Trophoblast cell (in vitro differentiated cells and primary cell): Measurements from ENCODE around the gene VCPKMT.
"Not testable (repeated sequence)": the region's sequence is repeated elsewhere in the genome, so short reads cannot be mapped to it uniquely, and the experiment has no call there.

Experiments used
- DNase-seq, 2 donors: peaks; one replicate each; pipeline ENCODE4 v3.0.0-alpha.2; 2016
- H2AFZ ChIP-seq: 2 replicates; pipeline ENCODE4 v1.6.1; 2013; ENCODE audit warnings: low read length, moderate library complexity, mild to moderate bottlenecking; ENCODE audit not compliant: insufficient read depth, poor library complexity
- H2AK5ac ChIP-seq: 2 replicates; pipeline ENCODE4 v1.6.1; 2013; ENCODE audit warnings: mild to moderate bottlenecking, low read length
- H2BK120ac ChIP-seq: 2 replicates; pipeline ENCODE4 v1.6.1; 2013; ENCODE audit warnings: low read length, mild to moderate bottlenecking, moderate library complexity; ENCODE audit not compliant: insufficient read depth, poor library complexity
- H2BK12ac ChIP-seq: 2 replicates; pipeline ENCODE4 v1.6.1; 2013; ENCODE audit warnings: mild to moderate bottlenecking, low read length, moderate library complexity
- H2BK5ac ChIP-seq: 2 replicates; pipeline ENCODE4 v1.6.1; 2013; ENCODE audit warnings: low read length, low read depth, moderate library complexity, mild to moderate bottlenecking; ENCODE audit not compliant: poor library complexity
- H3K14ac ChIP-seq: 2 replicates; pipeline ENCODE4 v1.6.1; 2013; ENCODE audit warnings: mild to moderate bottlenecking, low read length
- H3K18ac ChIP-seq: 2 replicates; pipeline ENCODE4 v1.6.1; 2013; ENCODE audit warnings: mild to moderate bottlenecking, low read length
- H3K23ac ChIP-seq: 2 replicates; pipeline ENCODE4 v1.6.1; 2013; ENCODE audit warnings: low read length
- H3K27ac ChIP-seq: 2 replicates; pipeline ENCODE4 v1.5.1; 2013; ENCODE audit warnings: low read depth, mild to moderate bottlenecking, inconsistent platforms, low read length, moderate library complexity
- H3K27me3 ChIP-seq: 2 replicates; pipeline ENCODE4 v1.6.1; 2013; ENCODE audit warnings: inconsistent platforms, mild to moderate bottlenecking, low read length, moderate library complexity; ENCODE audit not compliant: insufficient read depth
- H3K36me3 ChIP-seq, 2 experiments: 1 replicate in 1 of 2; 2 replicates in 1 of 2; pipeline ENCODE4 v1.6.1; 2013; ENCODE audit warnings: low read length in 2 of 2, mild to moderate bottlenecking in 2 of 2, moderate library complexity in 1 of 2; ENCODE audit not compliant: insufficient read depth in 2 of 2, control insufficient read depth in 1 of 2
- H3K4ac ChIP-seq: 2 replicates; pipeline ENCODE4 v1.6.1; 2013; ENCODE audit warnings: low read depth, mild to moderate bottlenecking, low read length, moderate library complexity
- H3K4me1 ChIP-seq, 2 experiments: 1 replicate in 1 of 2; 2 replicates in 1 of 2; pipeline ENCODE4 v1.6.1; 2013; ENCODE audit warnings: low read length in 2 of 2, mild to moderate bottlenecking in 2 of 2, moderate library complexity in 1 of 2; ENCODE audit not compliant: insufficient read depth in 2 of 2, control insufficient read depth in 1 of 2
- H3K4me2 ChIP-seq: 2 replicates; pipeline ENCODE4 v1.6.1; 2013; ENCODE audit warnings: inconsistent platforms, mild to moderate bottlenecking, low read length, moderate library complexity
- H3K4me3 ChIP-seq: 2 replicates; pipeline ENCODE4 v1.5.1; 2013; ENCODE audit warnings: mild to moderate bottlenecking, low read depth, low read length, inconsistent platforms
- H3K79me1 ChIP-seq: one replicate; pipeline ENCODE4 v1.6.1; 2013; ENCODE audit warnings: low read length
- H3K79me2 ChIP-seq: 2 replicates; pipeline ENCODE4 v1.6.1; 2013; ENCODE audit warnings: low read length, mild to moderate bottlenecking; ENCODE audit not compliant: control insufficient read depth, insufficient read depth, poor library complexity
- H3K9ac ChIP-seq: 2 replicates; pipeline ENCODE4 v1.6.1; 2013; ENCODE audit warnings: mild to moderate bottlenecking, low read length
- H3K9me3 ChIP-seq: 2 replicates; pipeline ENCODE4 v1.6.1; 2013; ENCODE audit warnings: low read depth, mild to moderate bottlenecking, control low read depth, inconsistent platforms, low read length; ENCODE audit not compliant: insufficient read depth
- H4K12ac ChIP-seq: 2 replicates; pipeline ENCODE4 v1.6.1; 2013; ENCODE audit warnings: low read depth, mild to moderate bottlenecking, low read length, moderate library complexity
- H4K8ac ChIP-seq: 2 replicates; pipeline ENCODE4 v1.6.1; 2013; ENCODE audit warnings: low read depth, mild to moderate bottlenecking, low read length, moderate library complexity
- H4K91ac ChIP-seq: one replicate; pipeline ENCODE4 v1.6.1; 2013; ENCODE audit warnings: low read depth, mild to moderate bottlenecking, low read length, moderate library complexity
- WGBS: extraction: QIAGEN DNeasy Blood & Tissue Kit; methylation state at CpG from one replicate; pipeline ENCODE4 v1.1.7; 2013; ENCODE audit warnings: missing lambda C conversion rate; ENCODE audit not compliant: insufficient read length, insufficient coverage; ENCODE audit errors: extremely low coverage; 5-methylcytosine and 5-hydroxymethylcytosine counted together

The VCPKMT gene

DNA sequence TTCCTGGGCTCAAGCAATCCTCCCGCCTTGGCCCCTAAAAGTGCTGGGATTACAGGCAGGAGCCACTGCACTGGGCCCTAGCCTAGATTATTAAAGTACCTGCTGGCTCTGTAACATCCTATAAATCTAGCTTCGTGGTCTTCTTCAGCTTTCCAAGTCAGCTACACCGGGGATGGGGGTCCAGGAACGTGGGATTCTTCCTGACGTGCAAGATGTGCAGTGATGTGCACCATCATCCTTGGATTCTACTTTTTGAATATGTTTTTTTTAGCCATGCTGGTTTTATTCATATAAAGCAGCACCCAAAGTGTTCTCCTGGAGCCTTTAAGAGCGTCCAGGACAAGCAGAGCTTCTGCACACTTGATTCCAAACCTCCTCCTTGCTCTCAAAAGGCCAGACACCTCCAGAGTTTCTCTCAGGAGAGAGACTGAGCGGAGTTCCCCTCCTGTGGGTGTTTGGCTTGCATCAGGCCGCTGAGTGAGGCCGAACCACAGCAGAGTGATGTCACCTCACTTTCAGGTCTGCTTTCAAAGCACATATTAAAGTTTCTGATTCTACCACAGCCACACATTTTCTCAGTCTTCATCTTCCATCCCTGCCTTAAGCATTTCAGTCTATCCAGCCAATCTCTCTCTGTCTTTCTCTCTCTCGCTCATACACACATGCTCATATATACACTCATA, 33.4 kb downstream of the VCPKMT start:
- Histone ChIP-seq H3K14ac (peak overlapping the region; percentile 46), H3K4ac (peak overlapping the region; percentile 40), H3K36me3 (peaks cover 3 to 5% of the 10 kb centered on the region in 2 experiments), H3K79me1 (peaks cover 14% of the 10 kb centered on the region), H3K9me3 (no peaks in the 10 kb centered on the region), H3K4me2 (no peak overlapping the region), H4K91ac (peak overlapping the region; percentile 84), H3K18ac (peak overlapping the region; percentile 51), H4K8ac (peak overlapping the region; percentile 57), H3K79me2 (peaks cover 4% of the 10 kb centered on the region), H4K12ac (no peak overlapping the region), H3K4me3 (no peak overlapping the region), H3K27ac (peak overlapping the region; percentile 20), H2BK5ac (peak overlapping the region; percentile 74), H2BK12ac (peak overlapping the region; percentile 70), H3K4me1 (peaks cover 10 to 15% of the 10 kb centered on the region in 2 experiments), H2AK5ac (peak overlapping the region; percentile 86), H2AFZ (no peak overlapping the region), H3K23ac (no peak overlapping the region), H2BK120ac (peak overlapping the region; percentile 30), H3K9ac (no peak overlapping the region), H3K27me3 (no peaks in the 10 kb centered on the region)
- DNase-seq: peak in 1 of 2 donors; percentile 6
- WGBS: no CpG with 5 or more reads among the region's 10 CpGs

DNA sequence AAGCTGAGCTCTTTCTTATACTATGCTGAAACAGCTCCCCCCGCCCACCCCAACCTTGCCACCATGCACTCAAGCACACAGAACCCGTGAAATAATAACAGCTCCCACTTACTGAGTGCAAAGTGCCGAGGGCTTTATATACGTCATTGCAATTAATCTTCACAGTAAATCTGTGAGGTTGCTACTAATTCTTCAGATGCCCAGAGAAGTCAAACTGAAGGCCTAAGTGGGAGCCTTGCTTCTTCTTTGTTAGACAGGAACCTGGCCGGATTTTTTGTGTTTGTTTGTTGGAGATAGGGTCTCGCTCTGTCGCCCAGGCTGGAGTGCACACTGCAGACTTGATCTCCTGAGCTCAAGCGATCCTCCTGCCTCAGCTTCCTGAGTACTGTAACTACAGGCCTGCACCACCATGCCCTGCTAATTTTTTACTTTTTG, 34.0 kb downstream of the VCPKMT start:
- Histone ChIP-seq H2BK12ac (peak overlapping the region; percentile 70), H4K8ac (peak overlapping the region; percentile 57), H4K91ac (peak overlapping the region; percentile 84), H3K79me2 (peaks cover 4% of the 10 kb centered on the region), H3K14ac (peak overlapping the region; percentile 46), H4K12ac (no peak overlapping the region), H2BK5ac (peak overlapping the region; percentile 74), H3K36me3 (peaks cover 3 to 5% of the 10 kb centered on the region in 2 experiments), H3K4me2 (no peak overlapping the region), H3K4ac (peak overlapping the region; percentile 25), H3K9ac (no peak overlapping the region), H3K4me3 (no peak overlapping the region), H3K27ac (peak overlapping the region; percentile 64), H3K23ac (no peak overlapping the region), H3K79me1 (peaks cover 14% of the 10 kb centered on the region), H3K9me3 (no peaks in the 10 kb centered on the region), H2AFZ (no peak overlapping the region), H3K4me1 (peaks cover 10 to 15% of the 10 kb centered on the region in 2 experiments), H3K18ac (peak overlapping the region; percentile 37), H2AK5ac (no peak overlapping the region), H2BK120ac (peak overlapping the region; percentile 64), H3K27me3 (no peaks in the 10 kb centered on the region)
- no peak for DNase-seq
- no CpG with 5 or more reads among the region's 8 CpGs for WGBS

DNA sequence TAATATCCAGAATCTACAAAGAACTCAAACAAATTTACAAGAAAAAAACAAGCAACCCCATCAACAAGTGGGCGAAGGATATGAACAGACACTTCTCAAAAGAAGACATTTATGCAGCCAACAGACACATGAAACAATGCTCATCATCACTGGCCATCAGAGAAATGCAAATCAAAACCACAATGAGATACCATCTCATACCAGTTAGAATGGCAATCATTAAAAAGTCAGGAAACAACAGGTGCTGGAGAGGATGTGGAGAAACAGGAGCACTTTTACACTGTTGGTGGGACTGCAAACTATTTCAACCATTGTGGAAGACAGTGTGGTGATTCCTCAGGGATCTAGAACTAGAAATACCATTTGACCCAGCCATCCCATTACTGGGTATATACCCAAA, 37.3 kb downstream of the VCPKMT start:
- H2BK12ac ChIP-seq, H4K8ac ChIP-seq, H3K23ac ChIP-seq, H4K91ac ChIP-seq, H3K9me3 ChIP-seq, H3K79me2 ChIP-seq, DNase-seq, H3K4me3 ChIP-seq, H4K12ac ChIP-seq, H3K27me3 ChIP-seq, H2AK5ac ChIP-seq, H2BK120ac ChIP-seq, H3K9ac ChIP-seq, H2BK5ac ChIP-seq, H3K4me2 ChIP-seq, H3K36me3 ChIP-seq, H3K18ac ChIP-seq, H2AFZ ChIP-seq, H3K27ac ChIP-seq, H3K14ac ChIP-seq, H3K4ac ChIP-seq: not testable (repeated sequence)
- Histone ChIP-seq H3K79me1 (peaks cover 14% of the 10 kb centered on the region), H3K4me1 (peaks cover 10 to 15% of the 10 kb centered on the region in 2 experiments)
- no CpG with 5 or more reads among the region's 1 CpG for WGBS

DNA sequence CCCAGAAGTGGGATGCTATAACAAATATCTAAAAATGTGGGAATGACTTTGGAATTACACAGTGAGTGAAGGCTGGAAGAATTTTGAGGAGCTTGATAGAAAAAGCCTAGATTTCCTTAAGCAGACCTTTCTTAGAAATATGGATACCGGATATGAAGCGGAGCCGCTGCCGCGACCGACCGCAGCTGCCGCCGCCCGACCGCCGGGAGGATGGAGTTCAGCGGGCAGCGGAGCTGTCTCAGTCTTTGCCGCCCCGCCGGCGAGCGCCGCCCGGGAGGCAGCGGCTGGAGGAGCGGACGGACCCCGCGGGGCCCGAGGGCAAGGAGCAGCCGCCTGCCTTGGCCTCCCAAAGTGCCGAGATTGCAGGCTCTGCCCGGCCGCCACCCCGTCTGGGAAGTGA, 42.7 kb downstream of the VCPKMT start:
- not testable (repeated sequence) for H3K4me3 ChIP-seq, H3K18ac ChIP-seq, H3K79me1 ChIP-seq, H2AFZ ChIP-seq, H3K9me3 ChIP-seq, H2BK12ac ChIP-seq, H4K91ac ChIP-seq, H3K23ac ChIP-seq, H4K8ac ChIP-seq, H2BK5ac ChIP-seq, H3K4ac ChIP-seq, H3K4me2 ChIP-seq, H3K79me2 ChIP-seq, H4K12ac ChIP-seq, H2AK5ac ChIP-seq, H3K4me1 ChIP-seq, H3K9ac ChIP-seq, H2BK120ac ChIP-seq, DNase-seq, H3K27ac ChIP-seq, H3K36me3 ChIP-seq, H3K27me3 ChIP-seq, H3K14ac ChIP-seq
- WGBS: no CpG with 5 or more reads among the region's 32 CpGs
